Activated B cell treated with CpG ODN at 0.5 μM for 24 hours (primary cell): ENCODE results near the gene DSCAML1. TPM values are rescaled to one million over a fixed set of nuclear protein-coding genes. Genes with fewer than 3 reads are reported as not detected.

ENCODE experiments used
- ATAC-seq: fragments of 200-7000 bp; cut with Tn5 transposase; one replicate; pipeline ENCODE4 v1.10.0; 2021; ENCODE audit warnings: low read depth, mild to moderate bottlenecking, moderate library complexity
- CTCF ChIA-PET: fragments of 350-600 bp; sonication (Branson Sonifier 250); formaldehyde crosslinking; loops from one replicate; lab custom pipeline; 2021; ENCODE audit warnings: antibody characterized with exemption; lab: Charles Lee
- POLR2A ChIA-PET: fragments of 350-600 bp; sonication (Branson Sonifier 250); formaldehyde crosslinking; loops from one replicate; lab custom pipeline; 2021; ENCODE audit warnings: antibody characterized with exemption; lab: Charles Lee
- DNase-seq: peaks from one replicate; pipeline ENCODE4 v3.0.0; 2022
- H3K27ac Mint-ChIP-seq: one replicate; pipeline ENCODE4 v1.8.0; 2020; ENCODE audit warnings: mixed read lengths
- H3K27me3 Mint-ChIP-seq: one replicate; pipeline ENCODE4 v1.8.0; 2021; ENCODE audit warnings: mixed read lengths
- H3K36me3 Mint-ChIP-seq: one replicate; pipeline ENCODE4 v1.8.0; 2021; ENCODE audit warnings: low read depth, mixed read lengths
- H3K4me1 Mint-ChIP-seq: one replicate; pipeline ENCODE4 v1.8.0; 2021; ENCODE audit warnings: mixed read lengths
- H3K4me3 Mint-ChIP-seq: one replicate; pipeline ENCODE4 v1.8.0; 2020; ENCODE audit warnings: mild to moderate bottlenecking, mixed read lengths
- H3K9me3 Mint-ChIP-seq: one replicate; pipeline ENCODE4 v1.8.0; 2020; ENCODE audit warnings: mixed read lengths
- CTCF ChIP-seq: fragments of 200-600 bp; IDR thresholded peaks from one replicate; pipeline ENCODE4 v1.8.0; 2022; ENCODE audit warnings: antibody characterized with exemption, mild to moderate bottlenecking
- intact Hi-C: fragments of 100-400 bp; cut with micrococcal nuclease; formaldehyde crosslinking; loops from one replicate; pipeline ENCODE4 v1.15.1; 2024
- total RNA-seq: library from RNA; stranded (reverse); gene quantifications from 2 replicates; pipeline ENCODE4 v1.2.3, GENCODE V29; 2022

The DSCAML1 gene
- total RNA-seq, 1 donor from 2014 or later = 3.6 TPM

DNA sequence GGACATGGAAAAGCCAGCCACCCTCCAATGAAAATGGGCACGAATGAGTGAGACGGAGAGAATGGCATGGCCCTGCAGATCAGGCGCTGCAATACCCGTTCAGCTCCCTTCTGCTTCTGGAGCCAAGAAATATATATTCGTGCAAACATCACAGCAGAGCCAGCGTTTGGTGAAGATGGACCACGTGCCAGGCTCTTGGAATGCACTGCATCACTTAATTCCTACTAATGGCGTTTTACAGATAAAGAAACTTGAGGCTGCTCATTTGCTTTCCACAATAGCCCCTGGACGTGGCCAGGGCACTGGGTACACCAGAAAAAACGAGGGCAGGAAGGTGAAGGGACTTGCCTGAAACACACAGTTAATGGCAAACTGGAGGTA is 29.2 kb upstream of the DSCAML1 start:
- Mint-ChIP-seq H3K4me3 (no peak overlapping the region), H3K36me3 (no peaks in the 10 kb centered on the region), H3K27me3 (peaks cover 26% of the 10 kb centered on the region), H3K9me3 (no peaks in the 10 kb centered on the region), H3K27ac (no peak overlapping the region), H3K4me1 (peaks cover 62% of the 10 kb centered on the region)
- ChIA-PET CTCF (interaction anchor here (0.9 to 8.6 kb wide), 2 partner anchors 9 to 119 kb away, joined by 3 to 110 read pairs; no protein-coding TSS in a partner anchor), POLR2A (no interaction called here)
- TF ChIP-seq CTCF = no peak
- ATAC-seq (no peak), DNase-seq (peak; percentile 11)
- intact Hi-C loops = loop anchor here (5.0 kb wide), 1 partner anchor 1101 kb away; the partner anchor contains the start of gene BCL9L

DNA sequence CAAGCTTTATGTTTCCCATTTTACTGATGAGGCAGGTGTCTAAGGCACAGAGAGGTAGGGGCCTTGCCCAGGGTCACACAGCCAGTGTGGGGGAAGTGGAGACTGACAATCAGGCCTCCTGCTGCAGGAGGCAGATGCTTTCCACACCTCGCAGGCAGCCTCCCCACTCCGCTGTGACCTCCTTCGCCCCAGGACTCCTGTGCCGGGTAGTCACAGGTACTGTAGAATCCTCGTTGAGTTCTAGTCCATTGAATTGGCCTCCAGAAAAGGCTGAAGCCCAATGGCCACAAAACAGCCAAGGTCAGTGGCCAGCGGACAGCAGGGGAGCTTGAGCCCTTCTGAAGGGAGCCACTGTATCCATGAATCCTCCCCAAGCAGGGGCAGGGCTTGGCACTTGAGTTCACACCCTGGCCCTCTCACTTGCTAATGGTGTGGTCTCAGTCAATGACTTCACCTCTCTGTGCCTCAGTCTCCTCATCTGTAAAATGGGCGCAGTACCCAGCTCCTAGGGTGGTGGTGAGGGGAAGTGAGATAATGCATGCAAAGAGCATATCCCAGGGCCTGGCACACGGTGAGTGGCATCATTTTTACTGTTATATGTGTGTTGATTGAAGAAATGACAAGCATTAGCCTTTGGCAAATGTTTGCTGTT is 28.6 kb upstream of the DSCAML1 start:
- no peak for DNase-seq
- POLR2A ChIA-PET = interaction anchor here (0.9 kb wide), 2 partner anchors 18 to 124 kb away, joined by 3 to 5 read pairs; no protein-coding TSS in a partner anchor

GRCh38 chr11:117824571-117825537 is 27.8 kb upstream of the DSCAML1 start, which contains the start of gene FXYD2:
TSS of gene FXYD2 (minus strand) at chr11:117824744. CDS start at chr11:117824678, 66 bp downstream.
- POLR2A ChIA-PET = interaction anchor here (0.6 to 2.9 kb wide), 7 partner anchors 10 to 228 kb away, joined by 3 to 20 read pairs (median 5); no protein-coding TSS in a partner anchor
- Mint-ChIP-seq H3K4me1 (peaks cover 54% of the 10 kb centered on the region), H3K27ac (no peak within 1 kb of the TSS), H3K27me3 (peaks cover 26% of the 10 kb centered on the region), H3K36me3 (no peaks in the 10 kb centered on the region), H3K4me3 (no peak within 1 kb of the TSS), H3K9me3 (no peaks in the 10 kb centered on the region)
- DNase-seq (no peak), ATAC-seq (no peak)
- no peak for TF ChIP-seq CTCF
- CTCF ChIA-PET = interaction anchor here (0.9 to 11.0 kb wide), 9 partner anchors 8 to 398 kb away, joined by 3 to 265 read pairs (median 4); no protein-coding TSS in a partner anchor
- intact Hi-C loops = loop anchor here (5.0 kb wide), 2 partner anchors 347 to 1102 kb away; partner anchors contain the start of gene BCL9L

More for the DNA sequence above, 28.6 kb upstream of the DSCAML1 start:
- intact Hi-C loops = loop anchor here (5.0 kb wide), 1 partner anchor 1102 kb away; the partner anchor contains the start of gene BCL9L
- TF ChIP-seq CTCF = no peak
- CTCF ChIA-PET = interaction anchor here (0.9 to 8.6 kb wide), 5 partner anchors 9 to 228 kb away, joined by 3 to 110 read pairs (median 3); no protein-coding TSS in a partner anchor
- H3K4me1 Mint-ChIP-seq = peaks cover 57% of the 10 kb centered on the region
- no peak overlapping the region for H3K4me3 Mint-ChIP-seq
- no peaks in the 10 kb centered on the region for H3K36me3 Mint-ChIP-seq
- no peak overlapping the region for H3K27ac Mint-ChIP-seq
- no peaks in the 10 kb centered on the region for H3K9me3 Mint-ChIP-seq
- H3K27me3 Mint-ChIP-seq = peaks cover 26% of the 10 kb centered on the region
- no peak for ATAC-seq

GRCh38 chr11:117823946-117824420 is 27.0 kb upstream of the DSCAML1 start:
- H3K4me1 Mint-ChIP-seq = peaks cover 50% of the 10 kb centered on the region
- DNase-seq (peak; percentile 15), ATAC-seq (no peak)
- no peak overlapping the region for H3K27ac Mint-ChIP-seq
- ChIA-PET POLR2A (interaction anchor here (1.4 to 2.9 kb wide), 5 partner anchors 9 to 229 kb away, joined by 4 to 20 read pairs (median 13); partner anchors contain the start of gene IL10RA), CTCF (interaction anchor here (1.1 to 11.0 kb wide), 8 partner anchors 9 to 398 kb away, joined by 3 to 265 read pairs (median 9); no protein-coding TSS in a partner anchor)
- H3K4me3 Mint-ChIP-seq = no peak overlapping the region
- TF ChIP-seq CTCF = no peak
- intact Hi-C loops = loop anchor here (1.0 to 5.0 kb wide), 6 partner anchors 17 to 348 kb away; no protein-coding TSS in a partner anchor
- no peaks in the 10 kb centered on the region for H3K9me3 Mint-ChIP-seq
- no peaks in the 10 kb centered on the region for H3K36me3 Mint-ChIP-seq
- peaks cover 26% of the 10 kb centered on the region for H3K27me3 Mint-ChIP-seq
